HepG2 (cell line): ENCODE results near the gene PSORS1C2. TPM values are rescaled to one million over a fixed set of nuclear protein-coding genes. Genes with fewer than 3 reads are reported as not detected.

Source experiments
- ATF4 ChIP-seq, 2 experiments: fragments of 450-650 bp in 1 of 2; sonication (generic) in 1 of 2; formaldehyde crosslinking; IDR thresholded peaks; 2 replicates each; pipeline versions ENCODE4 v1.5.0 to v1.8.0; 2020 to 2022; ENCODE audit warnings: mild to moderate bottlenecking in 1 of 2, missing genetic modification reagents in 1 of 2
- GPN1 ChIP-seq: sonication (generic); formaldehyde crosslinking; IDR thresholded peaks from 2 replicates; pipeline ENCODE4 v1.5.1; 2020; ENCODE audit warnings: missing genetic modification reagents, borderline replicate concordance
- JUNB ChIP-seq: sonication (generic); formaldehyde crosslinking; IDR thresholded peaks from 2 replicates; pipeline ENCODE4 v1.8.0; 2022; ENCODE audit warnings: missing genetic modification reagents, mild to moderate bottlenecking, borderline replicate concordance
- NFYC ChIP-seq: IDR thresholded peaks from 2 replicates; pipeline ENCODE4 v1.6.1; 2016; ENCODE audit warnings: missing genetic modification reagents, missing compliant biosample characterization
- SCMH1 ChIP-seq: sonication (generic); formaldehyde crosslinking; IDR thresholded peaks from 2 replicates; pipeline ENCODE4 v1.9.0; 2021; ENCODE audit warnings: missing genetic modification reagents, mild to moderate bottlenecking, borderline replicate concordance
- SOX6 ChIP-seq, 2 experiments: fragments of 450-650 bp in 1 of 2; sonication (generic) in 1 of 2; formaldehyde crosslinking in 1 of 2; IDR thresholded peaks; 2 replicates each; pipeline versions ENCODE4 v1.4.0 to v1.6.1; 2017 to 2020; ENCODE audit warnings: antibody characterized with exemption in 1 of 2, mild to moderate bottlenecking in 1 of 2, missing genetic modification reagents in 1 of 2
- SRF ChIP-seq: IDR thresholded peaks from 2 replicates; pipeline ENCODE4 v1.6.1; 2011; ENCODE audit warnings: mild to moderate bottlenecking, low read depth, low read length, moderate library complexity
- ZFP1 ChIP-seq: IDR thresholded peaks from 2 replicates; pipeline ENCODE4 v1.6.1; 2016
- ZNF143 ChIP-seq: sonication (generic); formaldehyde crosslinking; IDR thresholded peaks from 2 replicates; pipeline ENCODE4 v1.4.0; 2020; ENCODE audit warnings: missing genetic modification reagents
- ZNF33A ChIP-seq: sonication (generic); formaldehyde crosslinking; IDR thresholded peaks from 2 replicates; pipeline ENCODE4 v1.5.1; 2020; ENCODE audit warnings: missing genetic modification reagents, mild to moderate bottlenecking, moderate library complexity, borderline replicate concordance
- ZNF556 ChIP-seq: sonication (generic); formaldehyde crosslinking; IDR thresholded peaks from 2 replicates; pipeline ENCODE4 v1.4.0; 2020; ENCODE audit warnings: mild to moderate bottlenecking, missing genetic modification reagents, borderline replicate concordance
- ZNF670 ChIP-seq: sonication (generic); formaldehyde crosslinking; IDR thresholded peaks from 2 replicates; pipeline ENCODE4 v1.8.0; 2022; ENCODE audit warnings: mild to moderate bottlenecking, missing genetic modification reagents, borderline replicate concordance
- ZNF737 ChIP-seq: sonication (generic); formaldehyde crosslinking; IDR thresholded peaks from 2 replicates; pipeline ENCODE4 v1.5.0; 2020; ENCODE audit warnings: missing genetic modification reagents, mild to moderate bottlenecking, borderline replicate concordance
- ZNF782 ChIP-seq: sonication (generic); formaldehyde crosslinking; IDR thresholded peaks from 2 replicates; pipeline ENCODE4 v1.4.0; 2020; ENCODE audit warnings: missing genetic modification reagents, mild to moderate bottlenecking, borderline replicate concordance
- polyA plus RNA-seq, 8 experiments: library from polyadenylated mRNA; depleted of rRNA in 3 of 8; stranded (reverse) in 7 of 8; unstranded in 1 of 8; fragments of >200 nt; fragmentation: Illumina TruSeq in 4 of 8; extraction: Trizol in 4 of 8; gene quantifications; 2 replicates each; pipeline versions ENCODE4 v1.2.1 to v1.2.3, GENCODE V29; 2011 to 2016; ENCODE audit warnings: low read depth in 4 of 8, missing spikeins in 1 of 8, mixed read lengths in 1 of 8; ENCODE audit not compliant: insufficient read depth in 1 of 8
- total RNA-seq, 5 experiments: library from RNA; depleted of rRNA; stranded (reverse); fragments of >200 nt; fragmentation: Illumina TruSeq; extraction: Trizol; gene quantifications; 2 replicates each; pipeline ENCODE4 v1.2.3, GENCODE V29; 2016; ENCODE audit warnings: low read depth in 1 of 5
- TF ChIP-seq, protein P1 (sequence below): sonication (generic); formaldehyde crosslinking; IDR thresholded peaks from 2 replicates; pipeline ENCODE4 v1.5.0; 2020; ENCODE audit warnings: missing genetic modification reagents
- TF ChIP-seq, protein P2 (sequence below), 2 experiments: sonication (generic) in 1 of 2; formaldehyde crosslinking in 1 of 2; IDR thresholded peaks; 2 replicates each; pipeline versions ENCODE4 v1.6.1 to v1.9.0; 2014 to 2022; ENCODE audit warnings: antibody characterized with exemption in 1 of 2, borderline replicate concordance in 1 of 2, inconsistent platforms in 1 of 2, low read depth in 1 of 2, missing genetic modification reagents in 1 of 2
- TF ChIP-seq, protein P3 (sequence below): IDR thresholded peaks from 2 replicates; pipeline ENCODE4 v1.6.1; 2016; ENCODE audit warnings: low read depth, control low read depth
- TF ChIP-seq, protein P4 (sequence below): sonication (generic); formaldehyde crosslinking; IDR thresholded peaks from 2 replicates; pipeline ENCODE4 v1.4.0; 2020; ENCODE audit warnings: missing genetic modification reagents

The PSORS1C2 gene
- total and polyA plus RNA-seq, 2 of the 13 experiments (the other 11 are each of a cell fraction or from before 2014, with no cell fraction given), result not detected

DNA sequence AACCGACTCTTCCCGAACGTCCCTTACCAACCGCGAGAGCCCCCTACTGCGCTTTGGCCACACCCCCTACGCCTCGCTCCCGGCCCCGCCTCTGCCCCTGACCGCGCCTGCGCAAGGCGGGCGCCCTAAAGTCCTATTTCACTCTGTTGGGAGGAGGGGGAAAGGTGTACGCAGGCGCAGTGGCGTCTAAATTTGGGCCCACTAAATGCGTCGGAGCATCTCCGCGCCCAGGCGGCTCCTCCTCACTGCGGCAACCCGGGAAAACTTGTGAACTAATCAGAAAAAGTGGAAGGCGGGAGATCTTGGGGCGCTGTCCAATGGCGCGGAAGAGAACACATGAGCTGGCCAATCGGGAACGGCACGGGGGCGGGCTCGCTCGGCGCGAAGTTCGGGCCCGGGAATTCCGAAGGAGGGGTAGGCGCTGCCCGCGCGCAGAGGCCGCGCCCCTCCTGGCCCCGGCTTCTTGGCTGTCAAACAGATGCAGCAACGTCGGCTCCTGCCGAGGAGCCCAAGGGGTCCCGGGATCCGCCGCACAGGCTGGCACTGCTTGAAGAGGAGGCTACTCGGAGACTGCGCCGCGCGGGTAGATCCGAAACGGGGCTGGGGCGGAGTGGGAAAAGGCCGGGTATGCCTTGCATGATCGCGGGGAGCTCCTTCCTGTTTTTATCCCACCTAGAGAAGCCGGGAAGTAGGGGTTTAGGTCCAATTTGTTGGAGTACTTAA lies 19.4 kb upstream of the PSORS1C2 start, which contains the start of gene TCF19 (continued):
- TF ChIP-seq ATF4 (CRISPR knock-in tag; IDR thresholded peaks at IDR 0.05), result peak in 1 of 2 experiments; percentile 85; a peak in 2 of 4 replicates
- TF ChIP-seq, protein P1, sequence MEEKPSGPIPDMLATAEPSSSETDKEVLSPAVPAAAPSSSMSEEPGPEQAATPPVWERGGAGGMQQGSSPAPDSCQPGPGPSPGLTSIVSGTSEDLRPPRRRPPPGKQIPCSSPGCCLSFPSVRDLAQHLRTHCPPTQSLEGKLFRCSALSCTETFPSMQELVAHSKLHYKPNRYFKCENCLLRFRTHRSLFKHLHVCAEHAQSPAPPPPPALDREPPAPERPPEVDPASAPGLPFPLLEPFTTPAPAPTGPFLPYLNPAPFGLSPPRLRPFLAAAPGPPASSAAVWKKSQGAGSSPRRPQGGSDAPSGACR, result no peak; the same call in 1 of the 2 replicates
- TF ChIP-seq, protein P2, sequence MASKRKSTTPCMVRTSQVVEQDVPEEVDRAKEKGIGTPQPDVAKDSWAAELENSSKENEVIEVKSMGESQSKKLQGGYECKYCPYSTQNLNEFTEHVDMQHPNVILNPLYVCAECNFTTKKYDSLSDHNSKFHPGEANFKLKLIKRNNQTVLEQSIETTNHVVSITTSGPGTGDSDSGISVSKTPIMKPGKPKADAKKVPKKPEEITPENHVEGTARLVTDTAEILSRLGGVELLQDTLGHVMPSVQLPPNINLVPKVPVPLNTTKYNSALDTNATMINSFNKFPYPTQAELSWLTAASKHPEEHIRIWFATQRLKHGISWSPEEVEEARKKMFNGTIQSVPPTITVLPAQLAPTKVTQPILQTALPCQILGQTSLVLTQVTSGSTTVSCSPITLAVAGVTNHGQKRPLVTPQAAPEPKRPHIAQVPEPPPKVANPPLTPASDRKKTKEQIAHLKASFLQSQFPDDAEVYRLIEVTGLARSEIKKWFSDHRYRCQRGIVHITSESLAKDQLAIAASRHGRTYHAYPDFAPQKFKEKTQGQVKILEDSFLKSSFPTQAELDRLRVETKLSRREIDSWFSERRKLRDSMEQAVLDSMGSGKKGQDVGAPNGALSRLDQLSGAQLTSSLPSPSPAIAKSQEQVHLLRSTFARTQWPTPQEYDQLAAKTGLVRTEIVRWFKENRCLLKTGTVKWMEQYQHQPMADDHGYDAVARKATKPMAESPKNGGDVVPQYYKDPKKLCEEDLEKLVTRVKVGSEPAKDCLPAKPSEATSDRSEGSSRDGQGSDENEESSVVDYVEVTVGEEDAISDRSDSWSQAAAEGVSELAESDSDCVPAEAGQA (IDR thresholded peaks at IDR 0.05; ENCODE audit: low read depth), result no peak
- TF ChIP-seq, protein P2 (CRISPR knock-in tag; IDR thresholded peaks at IDR 0.05; ENCODE audit: borderline replicate concordance), result no peak
- TF ChIP-seq ZNF737, result peak; percentile 44; the same call in 1 of the 2 replicates
- TF ChIP-seq, protein P3, sequence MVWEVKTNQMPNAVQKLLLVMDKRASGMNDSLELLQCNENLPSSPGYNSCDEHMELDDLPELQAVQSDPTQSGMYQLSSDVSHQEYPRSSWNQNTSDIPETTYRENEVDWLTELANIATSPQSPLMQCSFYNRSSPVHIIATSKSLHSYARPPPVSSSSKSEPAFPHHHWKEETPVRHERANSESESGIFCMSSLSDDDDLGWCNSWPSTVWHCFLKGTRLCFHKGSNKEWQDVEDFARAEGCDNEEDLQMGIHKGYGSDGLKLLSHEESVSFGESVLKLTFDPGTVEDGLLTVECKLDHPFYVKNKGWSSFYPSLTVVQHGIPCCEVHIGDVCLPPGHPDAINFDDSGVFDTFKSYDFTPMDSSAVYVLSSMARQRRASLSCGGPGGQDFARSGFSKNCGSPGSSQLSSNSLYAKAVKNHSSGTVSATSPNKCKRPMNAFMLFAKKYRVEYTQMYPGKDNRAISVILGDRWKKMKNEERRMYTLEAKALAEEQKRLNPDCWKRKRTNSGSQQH (CRISPR knock-in tag), result no peak
- no peak for TF ChIP-seq GPN1 (CRISPR knock-in tag)
- TF ChIP-seq ZNF33A, result no peak
- TF ChIP-seq, protein P4, sequence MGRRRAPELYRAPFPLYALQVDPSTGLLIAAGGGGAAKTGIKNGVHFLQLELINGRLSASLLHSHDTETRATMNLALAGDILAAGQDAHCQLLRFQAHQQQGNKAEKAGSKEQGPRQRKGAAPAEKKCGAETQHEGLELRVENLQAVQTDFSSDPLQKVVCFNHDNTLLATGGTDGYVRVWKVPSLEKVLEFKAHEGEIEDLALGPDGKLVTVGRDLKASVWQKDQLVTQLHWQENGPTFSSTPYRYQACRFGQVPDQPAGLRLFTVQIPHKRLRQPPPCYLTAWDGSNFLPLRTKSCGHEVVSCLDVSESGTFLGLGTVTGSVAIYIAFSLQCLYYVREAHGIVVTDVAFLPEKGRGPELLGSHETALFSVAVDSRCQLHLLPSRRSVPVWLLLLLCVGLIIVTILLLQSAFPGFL (CRISPR knock-in tag), result no peak
- no peak for TF ChIP-seq SOX6 (IDR thresholded peaks at IDR 0.05)
- TF ChIP-seq SOX6 (CRISPR knock-in tag; IDR thresholded peaks at IDR 0.05), result 0 out of 2 replicates have a peak, but pooled peaks have one; percentile 16
- peak; percentile 97 for TF ChIP-seq NFYC (CRISPR knock-in tag)
- TF ChIP-seq ZNF782 (CRISPR knock-in tag), result peak; percentile 73; the same call in 1 of the 2 replicates
- TF ChIP-seq ZFP1, result no peak
- TF ChIP-seq SCMH1, result no peak
- no peak for TF ChIP-seq ZNF143 (CRISPR knock-in tag)
- TF ChIP-seq ZNF670 (CRISPR knock-in tag), result no peak
- TF ChIP-seq JUNB (CRISPR knock-in tag), result peak; percentile 30; the same call in 1 of the 2 replicates
- no peak; the same call in 1 of the 2 replicates for TF ChIP-seq ZNF556
- no peak for TF ChIP-seq SRF
